ENCODE results near the gene SLC6A17.

Gene SLC6A17

DNA sequence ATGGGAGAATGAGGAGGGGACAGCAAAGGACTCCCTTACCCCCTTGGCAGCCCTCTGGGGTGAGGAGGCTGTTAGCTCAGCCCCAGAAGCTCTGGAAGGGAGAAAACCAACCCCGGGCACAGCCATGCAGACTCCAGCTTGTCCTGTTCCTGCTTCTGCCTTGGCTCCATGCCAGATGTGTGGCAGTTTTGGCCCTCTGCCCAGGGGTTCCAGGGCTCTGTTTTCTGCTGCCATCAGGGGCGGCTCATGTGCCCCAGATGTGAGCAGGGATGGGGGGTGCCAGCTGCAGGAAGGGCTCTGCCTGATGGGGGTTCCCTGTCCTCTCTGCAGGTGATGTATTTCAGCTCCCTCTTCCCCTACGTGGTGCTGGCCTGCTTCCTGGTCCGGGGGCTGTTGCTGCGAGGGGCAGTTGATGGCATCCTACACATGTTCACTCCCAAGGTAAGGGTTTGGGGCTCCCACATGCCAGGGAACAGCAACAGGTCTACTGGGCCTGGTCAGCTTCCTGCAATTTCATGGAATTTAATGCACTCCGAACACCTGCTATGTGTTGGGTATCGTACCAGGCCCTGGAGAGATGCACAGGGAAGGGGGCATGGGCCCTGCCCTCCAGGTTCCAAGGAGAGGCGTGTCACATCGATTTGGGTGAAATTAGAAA, 26.1 kb downstream of the SLC6A17 start:
- no peak for DNase-seq

DNA sequence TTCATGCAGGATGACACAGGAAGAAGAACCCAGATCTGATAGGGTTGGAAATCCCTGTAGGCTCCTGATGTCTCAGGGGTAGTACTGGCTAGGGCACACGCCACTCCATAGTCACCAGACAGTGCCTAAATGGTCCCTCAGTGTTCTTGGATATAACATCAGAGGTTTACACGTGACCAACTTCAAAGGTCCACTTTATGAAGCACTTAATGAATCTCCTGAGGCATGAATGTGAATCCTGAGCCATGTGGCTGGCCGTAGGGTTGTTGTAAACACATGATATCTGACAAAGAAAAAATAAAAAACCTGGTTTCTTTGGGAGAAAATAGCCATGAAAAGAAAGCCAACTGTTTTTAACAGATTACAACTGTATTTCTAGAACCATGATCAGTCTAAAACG, 27.5 kb downstream of the SLC6A17 start:
- DNase-seq: no peak

DNA sequence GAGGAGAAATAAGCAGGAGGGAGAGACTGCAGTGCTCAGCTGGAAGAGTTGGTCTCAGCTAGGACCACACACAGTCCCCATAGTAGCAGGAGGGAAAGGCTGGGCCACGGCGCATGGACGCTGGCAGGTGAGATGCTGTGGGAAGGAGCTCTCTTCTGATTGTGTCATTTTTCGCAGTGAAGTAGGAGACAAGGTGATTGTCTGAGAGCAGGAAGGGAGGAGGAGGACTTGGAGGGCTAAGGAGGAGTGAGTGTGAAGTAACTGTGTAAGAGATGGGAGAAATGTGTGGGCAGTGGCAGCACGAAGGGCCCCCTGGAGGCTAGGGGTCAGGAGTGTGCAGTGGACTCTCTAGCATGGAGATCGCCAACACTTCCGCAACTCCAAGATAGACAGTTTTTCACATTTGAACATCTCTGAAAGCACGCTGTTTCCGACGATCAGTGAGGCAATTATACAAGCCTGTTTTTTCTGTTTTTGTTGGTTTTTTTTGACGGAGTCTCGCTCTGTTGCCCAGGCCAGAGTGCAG, 33.4 kb downstream of the SLC6A17 start:
- no peak for DNase-seq

DNA sequence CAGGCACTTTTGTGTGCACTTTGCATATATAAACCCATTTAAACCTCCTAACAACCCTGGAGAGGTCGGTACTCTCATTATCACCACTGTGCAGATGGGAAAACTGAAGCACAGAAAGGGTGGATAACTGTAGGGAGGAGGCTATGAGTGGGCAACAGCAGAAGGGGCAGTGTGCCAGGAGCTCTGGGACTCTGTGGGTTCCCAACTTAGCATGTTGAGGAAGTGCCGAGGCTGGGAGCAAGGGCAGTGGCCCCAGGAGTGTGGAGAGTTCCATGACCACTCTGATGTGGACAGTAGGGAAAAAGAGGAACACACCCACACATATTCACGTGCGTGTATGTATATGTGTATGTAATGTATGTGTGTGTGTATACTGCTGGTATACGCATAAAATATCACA, 34.2 kb downstream of the SLC6A17 start:
- no peak for DNase-seq

DNA sequence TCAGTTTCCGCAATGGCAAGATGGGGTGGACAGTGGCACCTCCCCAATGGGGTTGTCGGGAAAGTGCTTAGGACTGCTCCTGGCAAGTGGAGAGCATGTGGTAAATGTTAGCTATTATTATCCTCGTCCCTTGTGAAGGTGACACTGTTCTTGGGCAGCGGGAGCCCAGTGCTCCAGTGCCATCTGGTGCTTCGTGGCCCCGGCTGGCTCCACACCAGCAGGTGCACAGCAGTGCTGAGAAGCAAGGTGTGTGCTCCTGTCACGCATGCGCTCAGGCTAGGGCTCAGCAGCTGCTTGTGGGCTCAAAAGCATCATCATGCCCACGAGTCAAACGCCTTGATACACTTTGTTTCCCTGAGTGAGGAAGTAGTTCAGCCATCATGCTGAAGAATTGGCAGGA, 34.9 kb downstream of the SLC6A17 start:
- DNase-seq: no peak

DNA sequence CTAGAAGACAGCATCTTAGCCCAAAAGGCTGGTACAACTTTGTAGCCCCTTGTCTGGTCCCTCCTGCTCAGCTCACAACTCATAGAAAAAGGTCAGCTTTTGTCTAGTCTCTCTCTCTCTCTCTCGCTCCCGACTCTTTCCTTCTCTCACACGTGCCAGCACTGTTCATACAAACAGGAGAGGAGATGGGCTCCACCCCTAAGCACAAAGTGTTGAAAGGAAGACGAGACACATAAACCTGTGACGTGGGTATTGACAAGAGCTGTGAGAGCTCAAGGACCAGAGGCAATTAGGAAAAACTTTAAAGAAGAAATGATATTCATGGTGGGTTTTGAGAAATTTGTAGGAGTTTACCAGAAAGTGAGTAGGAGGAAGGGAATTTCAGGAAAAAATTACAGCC, 36.3 kb downstream of the SLC6A17 start:
- no peak for DNase-seq

DNA sequence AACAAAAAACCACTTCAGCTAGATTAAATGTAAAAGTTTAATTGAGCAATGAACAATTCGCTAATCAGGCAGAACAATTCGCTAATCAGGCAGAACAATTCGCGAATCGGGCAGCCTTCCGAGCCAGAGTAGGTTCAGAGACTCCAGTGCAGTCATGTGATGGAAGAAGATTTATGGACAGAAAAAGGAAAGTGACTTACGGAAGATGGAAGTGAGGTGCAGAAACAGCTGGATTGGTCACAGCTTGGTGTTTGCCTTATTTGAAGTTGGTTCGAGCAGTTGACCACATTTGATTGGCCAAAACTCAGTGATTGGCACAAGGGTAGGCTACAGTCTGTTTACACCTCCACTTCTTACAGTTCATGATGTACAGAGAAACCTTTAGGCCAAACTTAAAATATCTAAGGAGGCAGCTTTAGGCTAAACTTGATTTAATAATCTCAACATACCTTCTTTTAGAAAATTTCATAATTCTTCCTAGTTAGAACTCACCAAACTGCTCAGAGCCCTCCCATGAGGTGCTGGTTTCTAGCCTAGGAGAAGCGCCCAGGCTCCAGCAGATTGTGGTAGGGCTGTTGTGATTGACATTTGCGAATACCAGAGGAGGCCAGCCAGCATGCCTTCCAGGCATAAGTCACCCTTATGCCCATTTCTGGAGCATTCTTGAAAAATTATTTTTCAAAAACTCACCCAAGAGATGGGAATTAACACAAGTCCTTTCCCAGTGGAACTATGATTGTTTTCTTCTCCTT, 37.0 kb downstream of the SLC6A17 start:
- no peak for DNase-seq

DNA sequence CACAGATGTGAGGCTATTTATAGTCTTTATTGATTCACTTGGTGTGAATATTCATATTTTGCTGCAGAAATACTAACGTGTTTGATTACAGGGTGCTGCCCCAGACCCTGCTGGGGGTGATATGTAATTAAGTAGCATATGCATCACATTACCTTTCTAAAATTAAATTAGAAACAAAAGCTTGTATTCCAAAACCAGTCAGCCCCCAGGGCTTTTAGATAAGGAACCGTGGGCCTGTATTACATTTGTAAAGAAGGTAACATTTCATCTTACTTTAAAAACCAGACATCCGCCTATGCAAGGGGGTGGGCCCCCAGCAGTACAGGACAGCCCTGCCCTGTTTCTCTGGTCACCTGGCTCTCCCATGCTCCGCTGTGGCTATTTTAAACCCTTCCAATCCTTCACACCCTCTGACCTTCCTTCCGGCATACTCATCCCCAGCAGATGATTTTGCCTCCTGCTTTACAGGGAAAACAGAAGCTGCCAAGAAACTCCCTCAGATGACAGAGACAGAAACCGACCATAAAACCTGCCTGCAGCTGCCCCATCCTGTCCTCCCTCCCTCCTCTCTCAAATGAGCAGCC, 37.8 kb downstream of the SLC6A17 start:
- no peak for DNase-seq

DNA sequence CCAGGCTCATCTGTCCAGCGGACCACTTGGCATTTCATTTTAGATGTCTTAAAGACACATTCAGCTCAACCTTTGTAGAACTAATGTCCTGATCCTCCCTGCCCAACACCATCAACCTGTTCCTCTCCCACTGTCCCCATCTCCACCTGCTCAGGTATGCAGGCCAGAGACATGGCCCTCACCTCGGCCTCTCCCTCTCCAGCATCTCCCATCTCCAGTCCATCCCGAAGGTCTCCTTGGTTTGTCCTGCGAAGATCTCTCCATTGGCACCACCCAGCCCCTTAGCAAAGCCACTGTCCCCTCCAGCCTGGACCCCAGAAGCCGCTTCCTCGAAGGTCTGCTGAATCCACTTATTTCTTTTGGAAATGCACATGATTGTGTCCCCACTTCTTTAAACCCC, 38.9 kb downstream of the SLC6A17 start:
- no peak for DNase-seq

DNA sequence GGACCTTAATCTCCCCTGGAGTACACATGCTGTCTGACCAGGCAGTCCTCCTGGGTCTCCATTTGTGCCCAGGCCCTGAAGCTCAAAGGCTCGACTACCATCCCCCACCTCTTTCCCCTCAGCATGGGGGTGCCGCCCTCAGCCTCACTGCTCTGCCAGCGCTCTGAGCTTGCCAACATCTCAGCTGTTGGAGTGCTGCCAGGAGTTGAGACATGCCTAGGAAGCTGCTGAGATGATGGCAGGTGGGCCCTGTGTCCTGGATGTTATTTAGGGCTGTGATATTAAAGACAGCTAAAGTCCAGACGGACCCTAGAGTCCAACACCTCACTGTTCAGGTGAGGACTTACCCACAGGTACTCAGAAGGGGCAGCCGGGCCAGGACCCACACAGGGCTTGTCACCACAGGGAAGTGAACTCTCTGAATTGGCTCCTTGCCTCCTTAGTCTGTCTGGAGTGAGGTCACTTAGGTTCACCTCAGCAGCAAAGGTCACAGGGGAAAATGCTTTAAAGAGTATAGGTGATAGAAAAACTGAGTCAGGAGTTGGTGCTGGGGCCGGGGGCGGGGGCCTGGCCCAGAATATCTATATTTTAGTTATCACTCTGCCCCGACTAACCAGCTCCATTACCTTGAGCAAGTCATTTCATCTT, 40.1 kb downstream of the SLC6A17 start:
- DNase-seq: no peak

DNA sequence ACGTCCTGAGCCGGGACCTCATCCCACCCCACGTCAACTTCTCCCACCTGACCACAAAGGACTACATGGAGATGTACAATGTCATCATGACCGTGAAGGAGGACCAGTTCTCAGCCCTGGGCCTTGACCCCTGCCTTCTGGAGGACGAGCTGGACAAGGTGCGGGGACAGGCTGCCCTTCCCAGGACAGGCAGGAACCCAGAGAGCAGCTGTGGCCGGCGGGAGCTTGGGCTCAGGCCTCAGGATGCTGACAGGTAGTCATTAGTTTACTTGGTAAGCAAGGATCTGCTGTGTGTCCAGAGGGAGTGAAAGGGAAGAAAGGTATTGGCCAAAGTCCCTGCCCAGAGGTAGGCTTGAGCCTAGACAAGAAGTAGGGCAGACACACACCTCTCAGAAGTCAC, 42.2 kb downstream of the SLC6A17 start:
- DNase-seq: no peak

DNA sequence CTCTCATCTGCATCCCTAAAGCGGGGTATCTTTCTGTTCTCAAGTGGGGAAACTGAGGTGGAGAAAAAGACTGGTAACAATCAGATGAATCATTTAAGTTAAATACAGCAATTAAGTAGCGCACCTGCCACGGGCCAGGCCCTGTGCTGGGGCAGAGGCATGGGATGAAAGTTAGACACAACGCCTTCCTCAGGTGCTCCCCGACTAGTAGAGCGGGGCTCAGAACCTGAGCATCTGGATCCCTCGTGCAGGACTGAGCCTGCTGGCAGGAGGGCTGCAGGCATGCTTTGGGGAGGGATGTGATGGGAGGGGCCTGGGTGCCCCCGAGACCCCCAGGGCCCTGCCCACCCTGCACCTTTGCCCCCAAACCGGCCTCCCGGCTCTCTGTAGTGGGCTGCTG, 44.9 kb downstream of the SLC6A17 start:
- no peak for DNase-seq

DNA sequence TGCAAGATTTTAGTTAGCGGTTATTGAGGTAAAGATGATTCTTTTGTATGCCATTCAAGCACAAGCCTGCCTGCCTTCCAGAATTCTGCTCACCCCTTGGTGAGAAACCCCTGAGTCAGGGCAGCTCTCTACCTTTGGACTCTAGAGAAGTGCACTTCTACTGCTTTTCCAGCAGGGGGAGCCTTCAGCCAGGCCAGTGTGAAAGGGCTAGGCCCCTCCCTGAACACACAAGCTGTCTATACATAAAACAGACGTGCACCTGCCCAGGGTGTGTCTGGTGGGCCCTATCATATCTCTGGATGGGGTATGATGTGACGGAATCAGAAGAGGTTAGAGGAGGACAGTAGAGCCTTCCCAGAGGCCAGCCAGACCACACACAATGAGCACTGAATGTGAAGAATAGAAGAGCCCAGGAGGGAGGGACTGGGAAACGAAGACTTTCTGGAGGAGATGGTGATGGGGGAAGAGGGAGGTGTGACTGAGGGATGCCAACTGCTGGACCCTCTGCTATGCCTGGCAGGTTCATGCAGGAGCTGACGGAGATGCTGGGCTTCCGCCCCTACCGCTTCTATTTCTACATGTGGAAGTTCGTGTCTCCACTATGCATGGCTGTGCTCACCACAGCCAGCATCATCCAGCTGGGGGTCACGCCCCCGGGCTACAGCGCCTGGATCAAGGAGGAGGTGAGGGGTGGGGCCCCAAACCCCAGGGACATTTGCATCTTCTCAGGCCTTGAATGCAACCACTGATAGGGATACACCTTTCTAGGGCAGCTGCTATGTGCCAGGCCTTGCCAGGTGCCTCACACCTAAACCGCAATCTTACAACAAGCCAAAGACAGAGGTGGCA, 46.8 kb downstream of the SLC6A17 start:
- peak; percentile 62 for DNase-seq

DNA sequence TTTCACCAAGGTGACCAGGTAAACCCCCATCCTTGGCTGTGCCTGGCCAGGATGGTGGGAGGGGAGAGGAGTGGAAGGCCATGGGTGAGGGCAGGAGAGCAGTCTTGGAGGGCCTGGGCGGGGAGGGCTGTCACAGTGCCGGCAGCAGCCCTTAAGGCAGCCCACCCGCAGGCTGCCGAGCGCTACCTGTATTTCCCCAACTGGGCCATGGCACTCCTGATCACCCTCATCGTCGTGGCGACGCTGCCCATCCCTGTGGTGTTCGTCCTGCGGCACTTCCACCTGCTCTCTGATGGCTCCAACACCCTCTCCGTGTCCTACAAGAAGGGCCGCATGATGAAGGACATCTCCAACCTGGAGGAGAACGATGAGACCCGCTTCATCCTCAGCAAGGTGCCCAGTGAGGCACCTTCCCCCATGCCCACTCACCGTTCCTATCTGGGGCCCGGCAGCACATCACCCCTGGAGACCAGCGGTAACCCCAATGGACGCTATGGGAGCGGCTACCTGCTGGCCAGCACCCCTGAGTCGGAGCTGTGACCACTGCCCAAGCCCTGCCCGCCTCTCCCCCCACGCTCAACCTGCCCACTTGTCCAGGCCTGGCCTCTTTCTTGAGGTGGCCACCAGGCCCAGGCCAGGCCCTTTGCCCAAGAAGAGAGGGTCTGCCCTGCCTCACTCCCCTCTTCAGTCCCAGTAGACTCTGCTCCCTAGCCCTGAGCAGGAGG, 47.8 kb downstream of the SLC6A17 start:
- DNase-seq: no peak

DNA sequence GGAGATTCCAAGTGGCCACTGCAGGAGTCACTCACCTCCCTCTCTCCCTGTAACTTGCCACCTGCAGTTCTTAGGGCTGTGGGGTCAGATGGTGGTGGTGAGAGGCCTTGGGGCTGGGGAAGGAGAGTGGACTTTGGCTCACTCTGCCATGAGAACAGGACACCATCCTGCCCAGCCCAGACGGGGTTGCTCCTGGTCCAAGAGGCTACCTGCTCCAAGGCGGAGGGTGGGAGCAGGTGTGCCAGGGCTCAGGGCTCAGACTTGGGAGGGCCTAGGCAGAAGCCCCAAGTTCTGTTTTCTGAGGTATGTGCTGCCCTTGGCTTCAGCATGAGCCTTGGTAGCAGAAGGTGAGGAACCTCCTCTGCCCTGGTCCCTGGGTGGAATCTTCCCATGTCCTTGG, 48.5 kb downstream of the SLC6A17 start:
- DNase-seq: no peak

DNA sequence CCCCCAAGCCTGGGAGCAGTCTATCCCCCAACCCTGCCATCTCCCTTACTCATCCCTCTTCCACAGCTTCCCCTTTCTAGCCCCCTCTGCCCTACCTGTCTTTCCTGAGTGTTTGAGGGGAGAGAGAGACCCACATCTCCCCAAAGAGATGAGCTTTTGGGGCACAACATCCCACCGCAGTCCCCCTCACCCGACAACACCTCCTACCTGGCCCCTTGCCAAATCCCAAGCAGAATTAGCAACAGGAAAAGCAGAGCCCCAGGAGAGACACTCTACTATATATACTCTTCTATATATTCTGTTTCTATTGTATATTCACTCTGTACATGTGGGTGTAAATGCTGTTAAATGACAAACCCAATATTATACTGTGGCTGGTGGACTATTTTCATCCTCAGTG, 49.9 kb downstream of the SLC6A17 start:
- no peak for DNase-seq

DNA sequence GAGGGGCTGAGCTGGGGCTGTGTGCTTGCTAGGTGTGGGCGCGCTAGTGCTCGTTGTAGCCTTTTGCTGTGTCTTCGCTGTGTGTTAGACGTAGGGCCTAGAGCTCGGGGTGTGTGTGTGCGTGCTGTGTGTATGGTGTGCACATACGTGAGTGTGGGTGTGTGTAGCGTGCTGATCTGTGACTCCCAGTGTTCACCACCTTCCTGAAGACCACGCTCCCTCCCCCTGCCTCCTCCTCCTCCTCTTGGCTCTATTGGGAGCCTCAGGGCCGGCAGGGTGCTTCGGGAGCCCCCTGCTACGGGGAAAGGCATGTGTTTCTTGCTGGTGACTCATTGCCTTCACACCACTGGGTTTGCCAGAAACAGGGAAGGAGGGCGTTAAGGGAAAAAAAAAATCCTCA, 50.4 kb downstream of the SLC6A17 start:
- no peak for DNase-seq

DNA sequence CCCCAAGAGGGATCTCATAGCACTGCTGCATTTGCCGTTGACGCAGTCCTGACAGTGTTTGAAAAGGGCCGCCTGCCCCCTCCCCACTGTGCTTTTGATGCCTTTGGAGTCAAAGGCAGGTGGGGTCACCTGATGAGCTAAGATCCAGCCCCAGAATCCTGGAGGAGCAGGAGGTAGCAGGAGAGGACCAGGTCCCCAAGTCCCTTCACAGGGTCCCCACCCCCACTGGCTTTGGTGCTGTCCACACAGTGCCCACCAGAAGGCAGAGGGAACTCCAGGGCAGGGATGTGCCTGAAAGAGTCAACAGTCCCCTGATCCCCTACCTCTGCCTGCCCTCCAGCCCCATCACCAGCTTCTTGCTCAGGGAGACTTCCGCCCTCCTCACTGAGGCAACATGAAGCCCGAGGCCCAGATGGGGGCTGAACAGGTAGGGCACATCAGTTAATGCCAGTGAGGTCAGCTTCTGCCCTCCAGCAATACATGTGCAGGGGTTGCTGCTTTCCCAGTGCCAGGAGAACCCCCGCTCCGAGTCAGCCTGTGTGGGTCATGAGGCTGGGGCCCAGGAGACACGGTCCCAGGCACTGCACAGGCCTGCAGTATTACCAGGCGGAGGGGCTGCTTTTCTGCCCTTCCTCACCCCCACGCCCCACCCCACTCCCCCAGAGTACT, 51.0 kb downstream of the SLC6A17 start:
- no peak for DNase-seq

DNA sequence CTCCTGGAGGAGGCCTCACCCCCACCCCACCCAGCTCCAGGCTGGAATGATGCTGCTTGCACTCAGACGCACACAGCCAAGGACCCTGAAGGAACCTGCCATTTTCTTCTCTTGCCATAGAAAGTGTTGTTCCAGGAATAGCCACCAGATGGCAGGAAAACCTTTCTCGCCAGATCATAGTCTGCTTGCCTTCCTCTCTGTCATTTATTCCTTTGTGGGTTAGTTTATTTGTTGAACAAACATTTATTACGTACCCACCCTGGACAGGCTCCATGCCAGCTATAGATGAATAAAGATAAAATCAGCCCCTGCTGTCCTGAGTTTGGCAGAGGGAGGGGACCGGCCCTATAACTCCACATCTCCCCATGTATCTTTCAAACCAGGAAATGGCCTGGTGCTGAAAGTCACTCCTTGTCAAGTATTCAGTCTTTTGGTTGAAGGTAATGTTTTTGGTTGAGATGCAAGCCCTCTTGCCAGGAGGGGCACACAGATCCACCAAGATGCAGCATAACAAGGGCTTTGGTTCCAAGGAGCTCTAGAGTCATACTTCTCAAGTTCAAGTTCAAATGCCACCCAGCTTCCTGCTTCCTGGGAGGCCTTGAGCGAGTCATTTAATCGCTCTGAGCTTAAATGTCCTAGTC, 52.8 kb downstream of the SLC6A17 start:
- DNase-seq: peak; percentile 78

DNA sequence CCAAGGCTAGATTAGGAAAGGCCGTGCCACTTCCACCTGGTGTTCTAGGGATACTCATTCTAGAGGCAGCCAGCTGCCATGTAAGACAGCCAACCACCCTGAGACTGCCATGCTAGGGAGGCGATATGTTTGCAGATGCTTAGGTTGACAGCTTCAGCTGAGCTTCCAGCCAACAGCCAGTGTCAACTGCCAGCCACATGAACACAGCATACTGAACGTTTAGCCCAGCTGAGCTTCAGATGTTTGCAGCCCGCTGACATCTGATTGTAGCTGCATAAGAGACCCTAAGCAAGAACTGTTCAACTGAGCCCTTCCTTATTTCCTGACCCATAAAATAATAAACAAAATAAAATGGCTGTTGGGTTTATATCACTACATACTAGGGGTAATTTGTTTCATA, 54.9 kb downstream of the SLC6A17 start:
- DNase-seq: no peak

DNA sequence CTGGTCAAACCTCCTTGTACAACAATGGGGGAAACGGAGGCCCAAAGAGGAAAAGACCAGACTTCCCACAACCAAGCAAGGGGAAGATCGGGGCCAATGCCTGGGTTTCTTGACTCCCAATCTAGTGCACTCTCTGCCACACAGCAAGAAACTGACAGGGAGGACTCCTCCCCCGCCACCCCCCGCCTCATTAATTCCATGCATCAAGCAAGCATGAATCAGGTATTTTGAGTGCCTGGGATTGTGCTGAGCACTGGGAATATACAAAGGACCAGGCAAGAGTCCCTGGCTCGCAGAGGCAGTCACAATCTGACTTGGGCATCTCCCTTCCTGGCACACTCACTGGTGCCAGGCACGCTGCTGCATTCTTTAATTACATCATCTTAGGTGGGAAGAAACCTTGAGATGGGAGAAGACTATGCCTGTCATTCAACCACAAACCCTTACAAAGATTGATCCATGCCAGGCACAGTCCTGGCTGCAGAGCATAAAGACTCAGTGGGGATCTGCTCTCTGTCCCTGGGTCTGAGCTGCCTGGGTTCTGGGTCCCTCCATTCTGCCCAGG, 55.4 kb downstream of the SLC6A17 start:
- no peak for DNase-seq

Data from CD4-positive, alpha-beta T cell treated with Interleukin-17A for 4 hours (primary cell).